22Rv1 (cell line): ENCODE data around the gene PPP3CA.

Experiments used
- ZFX ChIP-seq: fragments of 450-650 bp; IDR thresholded peaks from 2 replicates; pipeline ENCODE4 v1.6.1; 2017; ENCODE audit warnings: antibody characterized with exemption, borderline replicate concordance
- TF ChIP-seq, protein P1 (sequence below): fragments of 450-650 bp; IDR thresholded peaks from 2 replicates; pipeline ENCODE4 v1.5.1; 2017; ENCODE audit warnings: mild to moderate bottlenecking

GRCh38 chr4:101262683-101263082 lies 84.6 kb downstream of the PPP3CA start:
- TF ChIP-seq, protein P1, sequence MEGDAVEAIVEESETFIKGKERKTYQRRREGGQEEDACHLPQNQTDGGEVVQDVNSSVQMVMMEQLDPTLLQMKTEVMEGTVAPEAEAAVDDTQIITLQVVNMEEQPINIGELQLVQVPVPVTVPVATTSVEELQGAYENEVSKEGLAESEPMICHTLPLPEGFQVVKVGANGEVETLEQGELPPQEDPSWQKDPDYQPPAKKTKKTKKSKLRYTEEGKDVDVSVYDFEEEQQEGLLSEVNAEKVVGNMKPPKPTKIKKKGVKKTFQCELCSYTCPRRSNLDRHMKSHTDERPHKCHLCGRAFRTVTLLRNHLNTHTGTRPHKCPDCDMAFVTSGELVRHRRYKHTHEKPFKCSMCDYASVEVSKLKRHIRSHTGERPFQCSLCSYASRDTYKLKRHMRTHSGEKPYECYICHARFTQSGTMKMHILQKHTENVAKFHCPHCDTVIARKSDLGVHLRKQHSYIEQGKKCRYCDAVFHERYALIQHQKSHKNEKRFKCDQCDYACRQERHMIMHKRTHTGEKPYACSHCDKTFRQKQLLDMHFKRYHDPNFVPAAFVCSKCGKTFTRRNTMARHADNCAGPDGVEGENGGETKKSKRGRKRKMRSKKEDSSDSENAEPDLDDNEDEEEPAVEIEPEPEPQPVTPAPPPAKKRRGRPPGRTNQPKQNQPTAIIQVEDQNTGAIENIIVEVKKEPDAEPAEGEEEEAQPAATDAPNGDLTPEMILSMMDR: no peak
- TF ChIP-seq ZFX: no peak
